ENCODE data around the gene ZMYND19.
"Not testable (repeated sequence)": the region's sequence is repeated elsewhere in the genome, so short reads cannot be mapped to it uniquely, and the experiment has no call there.

GRCh38 chr9:137553654-137554053 lies 36.7 kb downstream of the ZMYND19 start:
- TF ChIP-seq CTCF (conservative IDR thresholded peaks at IDR 0.05; ENCODE audit: low read depth, low read length); CHD1 (IDR thresholded peaks at IDR 0.05; ENCODE audit: low read depth, low read length); RFX5 (IDR thresholded peaks at IDR 0.05; ENCODE audit: low read depth, low read length); USF2 (IDR thresholded peaks at IDR 0.05; ENCODE audit: low read depth, low read length); SMC3 (IDR thresholded peaks at IDR 0.05; ENCODE audit: low read depth, low read length); MAZ (IDR thresholded peaks at IDR 0.05; ENCODE audit: borderline replicate concordance, low read depth, low read length); BHLHE40 (IDR thresholded peaks at IDR 0.05; ENCODE audit: low read depth, low read length); RAD21 (IDR thresholded peaks at IDR 0.05; ENCODE audit: low read length): not testable (repeated sequence)
